ENCODE data around the gene OR1N2.
"Not testable (repeated sequence)": the region's sequence is repeated elsewhere in the genome, so short reads cannot be mapped to it uniquely, and the experiment has no call there.

OR1N2 gene

GRCh38 chr9:122552812-122553211, at the start of gene OR1N2:
Gene OR1N2, plus strand, starts transcription at chr9:122553112. Its CDS starts 100 bp downstream, at chr9:122553212.
- DNase-seq (ENCODE audit: low spot score) = no peak

GRCh38 chr9:122506964-122507363, 45.9 kb upstream of the OR1N2 start:
- DNase-seq (ENCODE audit: low spot score) = no peak

DNA sequence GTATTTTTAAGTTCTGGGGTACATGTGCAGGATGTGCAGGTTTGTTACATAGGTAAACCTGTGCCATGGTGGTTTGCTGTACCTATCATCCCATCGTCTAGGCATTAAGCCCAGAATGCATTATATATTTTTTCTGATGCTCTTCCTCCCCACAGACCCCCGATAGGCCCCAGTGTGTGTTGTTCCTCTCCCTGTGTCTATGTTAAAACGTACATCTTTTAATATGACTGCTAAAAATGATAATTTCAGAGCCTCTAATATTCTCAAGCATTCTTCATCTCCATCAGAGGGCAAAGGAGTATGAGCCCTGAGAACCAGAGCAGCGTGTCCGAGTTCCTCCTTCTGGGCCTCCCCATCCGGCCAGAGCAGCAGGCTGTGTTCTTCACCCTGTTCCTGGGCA, 42.4 kb upstream of the OR1N2 start, which contains the start of gene OR1J2:
Gene OR1J2, plus strand, starts transcription at position 301 of the 400 bp plus-strand sequence. Its CDS starts 0 bp downstream, at position 301.
- DNase-seq (ENCODE audit: low spot score) = no peak

DNA sequence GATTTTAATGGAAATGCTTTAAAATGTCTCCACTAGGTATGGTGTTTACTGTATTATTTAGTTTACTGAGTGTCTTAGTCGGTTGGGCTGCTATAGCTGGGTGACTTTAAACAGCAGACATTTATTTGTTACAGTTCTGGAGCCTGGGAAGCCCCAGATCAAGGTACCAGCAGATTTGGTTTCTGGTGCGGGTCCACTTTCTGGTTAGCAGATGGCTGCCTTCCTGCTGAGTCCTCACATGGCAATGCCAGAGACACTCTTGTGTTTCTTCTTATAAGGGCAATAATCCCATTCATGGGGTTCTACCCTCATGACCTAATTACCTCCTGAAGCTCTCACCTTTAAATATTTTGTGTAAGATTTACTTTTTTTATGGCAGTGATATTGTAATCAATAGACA, 34.7 kb upstream of the OR1N2 start:
- DNase-seq (ENCODE audit: low spot score) = no peak

- DNase-seq (ENCODE audit: low spot score) = no peak
These were observed 34.1 kb upstream of the OR1N2 start, which contains the start of gene OR1J4 for GRCh38 chr9:122518841-122519240. Gene OR1J4, plus strand, starts transcription at chr9:122519141. Its CDS starts 0 bp downstream, at chr9:122519141.

GRCh38 chr9:122519376-122519775, 33.5 kb upstream of the OR1N2 start:
- no peak for DNase-seq (ENCODE audit: low spot score)

DNA sequence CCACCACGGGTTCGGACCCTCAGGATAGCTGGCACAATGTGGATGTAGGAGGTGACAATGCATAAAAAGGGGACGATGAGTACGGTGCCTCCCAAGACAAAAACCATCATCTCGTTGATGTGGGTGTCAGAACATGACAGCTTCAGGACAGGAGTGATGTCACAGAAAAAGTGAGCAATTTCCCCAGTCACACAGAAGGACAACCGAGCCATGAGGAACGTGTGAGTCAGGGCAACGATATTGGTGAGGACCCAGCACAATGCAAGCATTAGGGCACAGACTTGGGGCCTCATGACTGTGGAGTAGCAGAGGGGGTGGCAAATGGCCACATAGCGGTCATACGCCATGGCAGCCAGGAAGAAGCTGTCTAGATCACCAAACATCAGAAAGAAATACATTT, 26.3 kb upstream of the OR1N2 start:
- DNase-seq (ENCODE audit: low spot score) = no peak

DNA sequence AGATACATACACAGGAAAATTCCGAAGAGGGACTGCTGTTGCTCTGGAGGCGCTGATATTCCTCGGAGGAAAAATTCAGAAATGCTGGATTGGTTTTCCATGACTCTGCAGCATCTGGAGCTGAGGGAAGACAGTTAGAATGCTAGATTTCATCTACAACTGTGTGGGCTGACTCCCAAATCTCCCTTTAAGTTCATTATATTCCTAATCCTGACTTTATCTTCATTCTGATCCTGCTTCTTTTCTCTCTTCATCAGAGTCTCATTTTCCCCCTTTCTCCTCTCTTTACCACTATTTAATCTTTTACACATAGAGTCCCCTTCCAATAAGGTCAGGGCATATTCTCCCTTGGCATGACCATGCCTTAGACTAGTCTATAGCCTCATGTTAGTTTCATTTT, 25.7 kb upstream of the OR1N2 start, which contains the start of gene OR1N1:
Gene OR1N1, minus strand, starts transcription at position 101 of the 400 bp plus-strand sequence. Its CDS starts 0 bp downstream, at position 101.
- DNase-seq (ENCODE audit: low spot score) = no peak

GRCh38 chr9:122531157-122531556, 21.8 kb upstream of the OR1N2 start:
- not testable (repeated sequence) for DNase-seq (ENCODE audit: low spot score)

- no peak for DNase-seq (ENCODE audit: low spot score)
These were observed 16.8 kb upstream of the OR1N2 start for GRCh38 chr9:122536134-122536533.

- DNase-seq (ENCODE audit: low spot score) = not testable (repeated sequence)
These were observed 15.8 kb upstream of the OR1N2 start for GRCh38 chr9:122537066-122537465.

- DNase-seq (ENCODE audit: low spot score) = no peak
These were observed 14.2 kb upstream of the OR1N2 start for GRCh38 chr9:122538757-122539156.

DNA sequence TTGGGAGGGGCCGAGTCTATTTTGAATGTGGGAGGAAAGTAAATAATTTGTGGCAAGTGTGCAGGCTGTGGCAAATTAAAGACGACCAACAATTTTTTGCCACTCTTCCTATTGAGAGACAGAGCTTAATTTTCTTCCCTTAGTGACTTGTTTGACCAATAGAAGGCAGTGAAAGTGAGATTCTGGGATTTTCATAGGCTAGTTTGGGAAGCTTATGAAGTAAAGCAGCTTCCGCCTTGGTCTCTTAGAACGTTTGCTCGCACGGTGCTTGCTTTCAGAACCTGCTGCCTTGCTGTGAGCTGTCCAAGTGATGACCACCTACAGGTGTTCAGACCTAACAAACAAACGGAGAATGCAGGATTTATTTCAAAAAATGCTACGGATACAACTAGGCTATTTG, 6.7 kb upstream of the OR1N2 start:
- DNase-seq (ENCODE audit: low spot score) = no peak

DNA sequence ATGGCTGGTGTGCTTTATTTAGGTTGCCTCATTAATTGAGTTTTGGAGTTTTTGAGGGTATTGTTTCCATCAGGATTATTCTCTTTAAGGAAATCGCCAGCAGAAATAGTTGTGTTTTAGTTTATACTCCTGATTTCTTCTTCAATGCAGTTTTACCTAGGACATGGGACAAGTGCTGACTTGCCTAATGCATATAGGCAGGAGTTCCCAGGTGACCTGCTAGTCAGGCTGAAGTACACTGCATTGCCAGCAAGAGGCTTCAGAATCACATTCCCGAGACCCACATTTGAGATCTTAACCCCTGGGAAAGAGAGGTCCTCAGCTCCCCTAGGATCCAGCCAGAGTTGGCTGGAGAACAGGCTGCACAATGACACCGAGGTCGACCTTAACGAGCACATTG, 1.5 kb upstream of the OR1N2 start:
- no peak for DNase-seq (ENCODE audit: low spot score)

- no peak for DNase-seq (ENCODE audit: low spot score)
These were observed 8.5 kb downstream of the OR1N2 start for GRCh38 chr9:122561446-122561845.

DNA sequence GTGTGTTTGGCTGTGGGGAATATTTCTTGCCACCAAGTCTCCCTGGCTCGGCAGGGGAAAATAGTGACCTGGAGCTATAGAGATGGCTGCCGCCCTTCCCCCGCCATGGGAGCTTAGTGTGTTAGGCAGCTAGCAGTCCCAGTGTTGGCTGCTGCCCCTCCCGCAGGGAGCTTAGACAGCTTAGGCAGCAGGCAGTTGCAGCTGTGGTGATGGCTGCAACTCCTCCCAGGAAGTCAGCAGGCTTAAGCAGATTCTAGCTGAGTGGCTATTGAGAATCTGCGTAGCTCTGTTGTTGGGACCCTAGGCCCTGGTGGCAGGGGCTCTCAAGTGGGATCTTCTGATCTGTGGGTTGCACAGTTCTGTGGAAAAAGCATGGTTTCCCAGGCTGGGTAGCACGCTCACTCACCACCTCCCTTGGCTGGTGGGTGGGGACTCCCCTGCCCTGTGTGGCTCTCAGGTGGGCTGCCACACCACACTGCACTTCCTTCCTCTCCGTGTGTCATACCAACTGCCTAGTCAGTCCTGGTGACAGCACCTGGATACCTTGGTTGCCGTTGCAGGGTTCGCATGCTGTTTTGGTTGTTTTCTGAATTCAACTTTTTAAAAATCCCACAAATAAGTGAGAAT, 9.3 kb downstream of the OR1N2 start:
- DNase-seq (ENCODE audit: low spot score) = no peak

DNA sequence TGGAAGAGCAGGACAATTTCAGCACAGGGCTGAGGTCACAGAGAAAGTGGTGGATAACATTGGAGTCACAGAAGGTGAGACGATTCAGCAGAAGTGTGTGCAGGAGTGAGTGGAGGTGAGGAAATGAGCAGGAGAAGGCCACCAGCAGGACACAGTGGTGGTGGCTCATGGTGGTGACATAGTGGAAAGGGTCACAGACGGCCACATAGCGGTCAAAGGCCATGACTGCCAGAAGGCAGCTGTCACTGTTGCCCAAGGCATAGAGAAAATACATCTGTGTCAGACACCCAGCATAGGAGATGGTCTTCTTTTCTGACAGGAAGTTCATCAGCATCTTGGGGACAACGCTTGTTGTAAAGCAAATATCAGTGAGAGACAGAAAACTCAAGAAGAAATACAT, 15.0 kb downstream of the OR1N2 start:
- DNase-seq (ENCODE audit: low spot score) = no peak

DNA sequence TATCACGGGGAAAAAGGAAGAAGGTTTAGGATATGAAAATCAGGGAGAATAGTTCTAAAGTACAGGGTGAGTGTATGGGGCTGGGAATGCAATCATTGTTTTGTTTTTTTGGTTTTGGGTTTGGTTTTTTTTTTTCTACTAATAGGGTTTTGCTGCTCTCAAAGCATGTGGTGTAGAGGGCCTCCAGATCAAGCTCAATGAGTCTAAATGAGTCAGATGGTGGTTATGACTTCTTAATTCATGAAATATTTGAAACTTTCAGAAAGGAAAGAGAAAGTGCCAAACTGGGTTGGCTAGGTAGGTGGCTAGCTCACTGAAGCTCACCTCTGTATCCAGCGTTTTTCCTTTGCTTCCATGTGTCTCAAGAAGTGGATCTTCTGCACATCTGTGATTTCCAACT, 19.5 kb downstream of the OR1N2 start:
- no peak for DNase-seq (ENCODE audit: low spot score)

- DNase-seq (ENCODE audit: low spot score) = no peak
These were observed 27.0 kb downstream of the OR1N2 start for GRCh38 chr9:122579874-122580273.

GRCh38 chr9:122580360-122580759, 27.4 kb downstream of the OR1N2 start:
- no peak for DNase-seq (ENCODE audit: low spot score)

- not testable (repeated sequence) for DNase-seq (ENCODE audit: low spot score)
These were observed 30.4 kb downstream of the OR1N2 start, which contains the start of gene OR1L8 for GRCh38 chr9:122583284-122583683. Gene OR1L8, minus strand, starts transcription at chr9:122583384. Its CDS starts 14,907 bp downstream, at chr9:122568477.

Data from left forelimb (tissue), 1 donor.